ENCODE measurements around the gene MAZ. TPM values are rescaled to one million over a fixed set of nuclear protein-coding genes. Genes with fewer than 3 reads are reported as not detected.
"Not testable (repeated sequence)": the region's sequence is repeated elsewhere in the genome, so short reads cannot be mapped to it uniquely, and the experiment has no call there.

Gene MAZ
- total and polyA plus RNA-seq, 7 donors: 94.9 to 193 (median 131) TPM

- DNase-seq (no peak), ATAC-seq (no peak)
- 2 to 3% (median 2%) methylated on average over 27 to 31 of the region's 31 CpGs for WGBS, 3 donors
- Histone ChIP-seq H3K27me3 (ENCODE audit: insufficient read depth in 3 of 3, low read length in 2 of 3) (no peaks in the 10 kb centered on the region), H3K4me3 (peak overlapping the region; percentile 83), H3K27ac (peak overlapping the region; percentile 58), H3K9me3 (no peaks in the 10 kb centered on the region), H3K36me3 (ENCODE audit: insufficient read depth in 1 of 2, low read depth in 1 of 2) (no peaks in the 10 kb centered on the region), H3K4me1 (peaks cover 18% of the 10 kb centered on the region)
- intact Hi-C loops (cut with DNase I): loop anchor here in 1 of 2 donors (5.0 kb wide), 1 partner anchor 211 kb away; no protein-coding TSS in a partner anchor
- no peak for TF ChIP-seq CTCF (IDR thresholded peaks at IDR 0.05)
Observed at GRCh38 chr16:29790949-29791844, 15.1 kb upstream of the MAZ start.

- Histone ChIP-seq H3K36me3 (ENCODE audit: insufficient read depth in 1 of 2, low read depth in 1 of 2) (peaks cover 0 to 4% of the 10 kb centered on the region in 2 donors), H3K4me3 (peak overlapping the region; percentile 83), H3K27me3 (ENCODE audit: insufficient read depth in 3 of 3, low read length in 2 of 3) (no peaks in the 10 kb centered on the region), H3K4me1 (peaks cover 18% of the 10 kb centered on the region), H3K9me3 (no peaks in the 10 kb centered on the region), H3K27ac (no peak overlapping the region)
- no peak for DNase-seq
- 70 to 77% (median 73%) methylated on average over 9 of the region's 9 CpGs for WGBS, 3 donors
- intact Hi-C loops (cut with DNase I): loop anchor here in 1 of 2 donors (5.0 kb wide), 1 partner anchor 210 kb away; no protein-coding TSS in a partner anchor
- ATAC-seq: no peak
- no peak for TF ChIP-seq CTCF (IDR thresholded peaks at IDR 0.05)
Observed at GRCh38 chr16:29791845-29792807, 14.2 kb upstream of the MAZ start.

GRCh38 chr16:29793153-29793552, 13.2 kb upstream of the MAZ start:
- WGBS, 3 donors: 88 to 90% (median 89%) methylated on average over 18 of the region's 18 CpGs
- not testable (repeated sequence) for H3K4me3 ChIP-seq; ATAC-seq; H3K27me3 ChIP-seq (ENCODE audit: insufficient read depth in 3 of 3, low read length in 2 of 3); H3K27ac ChIP-seq; DNase-seq; H3K9me3 ChIP-seq
- intact Hi-C loops (cut with DNase I): loop anchor here in 1 of 2 donors (5.0 kb wide), 1 partner anchor 209 kb away; no protein-coding TSS in a partner anchor
- peaks cover 18% of the 10 kb centered on the region for H3K4me1 ChIP-seq
- peaks cover 0 to 12% of the 10 kb centered on the region in 2 donors for H3K36me3 ChIP-seq (ENCODE audit: insufficient read depth in 1 of 2, low read depth in 1 of 2)

- no peak for TF ChIP-seq CTCF (IDR thresholded peaks at IDR 0.05)
- ATAC-seq (no peak), DNase-seq (no peak)
- Histone ChIP-seq H3K36me3 (ENCODE audit: insufficient read depth in 1 of 2, low read depth in 1 of 2) (peaks cover 0 to 22% of the 10 kb centered on the region in 2 donors), H3K4me3 (no peak overlapping the region), H3K27ac (no peak overlapping the region), H3K4me1 (peaks cover 17% of the 10 kb centered on the region), H3K9me3 (no peaks in the 10 kb centered on the region), H3K27me3 (ENCODE audit: insufficient read depth in 3 of 3, low read length in 2 of 3) (no peaks in the 10 kb centered on the region)
- intact Hi-C loops (cut with DNase I): loop anchor here in 1 of 2 donors (5.0 kb wide), 1 partner anchor 208 kb away; no protein-coding TSS in a partner anchor
- 97 to 99% (median 98%) methylated on average over 3 of the region's 3 CpGs for WGBS, 3 donors
Observed at GRCh38 chr16:29794231-29794710, 12.1 kb upstream of the MAZ start.
